Hepatocyte (in vitro differentiated cells): ENCODE measurements around the gene EBNA1BP2. TPM values are rescaled to one million over a fixed set of nuclear protein-coding genes. Genes with fewer than 3 reads are reported as not detected.

Experiments
- DNase-seq: peaks from one replicate; pipeline ENCODE4 v3.0.0-alpha.2; 2016; ENCODE audit warnings: low spot score
- H2AFZ ChIP-seq: fragments of 200-600 bp; sonication (generic); 2 replicates; pipeline ENCODE4 v1.6.0; 2016; ENCODE audit warnings: antibody characterized with exemption, mild to moderate bottlenecking
- H3K27ac ChIP-seq: fragments of 200-600 bp; sonication (generic); 2 replicates; pipeline ENCODE4 v1.5.1; 2016; ENCODE audit warnings: mild to moderate bottlenecking
- H3K27me3 ChIP-seq: fragments of 200-600 bp; sonication (generic); 2 replicates; pipeline ENCODE4 v1.6.1; 2016
- H3K36me3 ChIP-seq: fragments of 200-600 bp; sonication (generic); replicated peaks from 2 replicates; pipeline ENCODE4 v1.5.1; 2016; ENCODE audit warnings: low read depth; ENCODE audit not compliant: insufficient read depth
- H3K4me1 ChIP-seq: fragments of 200-600 bp; sonication (generic); 2 replicates; pipeline ENCODE4 v1.5.1; 2016; ENCODE audit warnings: mild to moderate bottlenecking, moderate library complexity; ENCODE audit not compliant: insufficient read depth
- H3K4me2 ChIP-seq: fragments of 200-600 bp; sonication (generic); 2 replicates; pipeline ENCODE4 v1.6.0; 2016
- H3K4me3 ChIP-seq: fragments of 200-600 bp; sonication (generic); 2 replicates; pipeline ENCODE4 v1.5.1; 2016; ENCODE audit warnings: mild to moderate bottlenecking
- H3K79me2 ChIP-seq: fragments of 200-600 bp; sonication (generic); 2 replicates; pipeline ENCODE4 v1.6.0; 2017; ENCODE audit warnings: mild to moderate bottlenecking
- H3K9me2 ChIP-seq: fragments of 200-600 bp; sonication (generic); replicated peaks from 2 replicates; pipeline ENCODE4 v1.6.0; 2017; ENCODE audit warnings: mild to moderate bottlenecking; ENCODE audit not compliant: insufficient read depth
- H3K9me3 ChIP-seq: fragments of 200-600 bp; sonication (generic); 2 replicates; pipeline ENCODE4 v1.5.1; 2016; ENCODE audit warnings: low read depth, mild to moderate bottlenecking
- H4K20me1 ChIP-seq: fragments of 200-600 bp; sonication (generic); 2 replicates; pipeline ENCODE4 v1.6.0; 2016; ENCODE audit warnings: mild to moderate bottlenecking; ENCODE audit not compliant: insufficient read depth, poor library complexity, severe bottlenecking
- CTCF ChIP-seq: fragments of 200-600 bp; sonication (generic); IDR thresholded peaks from 2 replicates; pipeline ENCODE4 v1.5.1; 2016; ENCODE audit warnings: antibody characterized with exemption, mild to moderate bottlenecking; ENCODE audit not compliant: poor library complexity
- EZH2 ChIP-seq: fragments of 200-600 bp; sonication (generic); IDR thresholded peaks from 2 replicates; pipeline ENCODE4 v1.6.1; 2016; ENCODE audit warnings: antibody characterized with exemption, mild to moderate bottlenecking, borderline replicate concordance
- EZH2phosphoT487 ChIP-seq: fragments of 200-600 bp; sonication (generic); IDR thresholded peaks from one replicate; pipeline ENCODE4 v1.6.1; 2018; ENCODE audit warnings: antibody characterized with exemption, mild to moderate bottlenecking, low read depth, moderate library complexity; ENCODE audit not compliant: unreplicated experiment, severe bottlenecking
- WGBS: methylation state at CpG from one replicate; pipeline ENCODE4 v1.1.6; 2016; ENCODE audit warnings: low lambda C conversion rate; ENCODE audit errors: missing lambda C conversion rate; 5-methylcytosine and 5-hydroxymethylcytosine counted together
- polyA plus RNA-seq: library from polyadenylated mRNA; unstranded; fragments of >200 nt; fragmentation: Nextera tagmentation; extraction: Ambion mirVana; gene quantifications from 2 replicates; pipeline ENCODE4 v1.2.1, GENCODE V29; 2016
- total RNA-seq: library from RNA; depleted of rRNA; stranded (reverse); fragments of >200 nt; gene quantifications from 2 replicates; pipeline ENCODE4 v1.2.3, GENCODE V29; 2014

The EBNA1BP2 gene
- total and polyA plus RNA-seq, 2 experiments from 2014 or later: 65.1 to 73.7 TPM

- H3K36me3 ChIP-seq: no peaks in the 10 kb centered on the region
- H3K79me2 ChIP-seq: no peaks in the 10 kb centered on the region
- peaks cover 6% of the 10 kb centered on the region for H3K9me3 ChIP-seq
- peak overlapping the region; percentile 97 for H3K27ac ChIP-seq
- no peaks in the 10 kb centered on the region for H4K20me1 ChIP-seq
- peak overlapping the region; percentile 51 for H2AFZ ChIP-seq
- no peak overlapping the region for H3K4me3 ChIP-seq
- TF ChIP-seq EZH2: no peak
- no peak for TF ChIP-seq CTCF
- no peak for TF ChIP-seq EZH2phosphoT487
- DNase-seq: peak; percentile 90
- 9% methylated on average over 10 of the region's 10 CpGs for WGBS
- peak overlapping the region; percentile 62 for H3K4me2 ChIP-seq
- no peaks in the 10 kb centered on the region for H3K9me2 ChIP-seq
- peaks cover 25% of the 10 kb centered on the region for H3K4me1 ChIP-seq
- H3K27me3 ChIP-seq: no peaks in the 10 kb centered on the region
These were observed 34.6 kb upstream of the EBNA1BP2 start for GRCh38 chr1:43206600-43207228.

- Histone ChIP-seq H3K9me3 (peaks cover 6% of the 10 kb centered on the region), H3K27ac (peak overlapping the region; percentile 92), H3K4me2 (peak overlapping the region; percentile 62), H3K27me3 (no peaks in the 10 kb centered on the region), H3K4me3 (no peak overlapping the region), H3K9me2 (no peaks in the 10 kb centered on the region), H4K20me1 (no peaks in the 10 kb centered on the region), H3K4me1 (peaks cover 25% of the 10 kb centered on the region), H2AFZ (no peak overlapping the region), H3K36me3 (no peaks in the 10 kb centered on the region), H3K79me2 (no peaks in the 10 kb centered on the region)
- DNase-seq: no peak
- 79% methylated on average over 4 of the region's 4 CpGs for WGBS
- no peak for TF ChIP-seq CTCF
- no peak for TF ChIP-seq EZH2phosphoT487
- TF ChIP-seq EZH2: no peak
These were observed 33.6 kb upstream of the EBNA1BP2 start for GRCh38 chr1:43205671-43206070.

- peaks cover 25% of the 10 kb centered on the region for H3K4me1 ChIP-seq
- H3K9me3 ChIP-seq: peaks cover 6% of the 10 kb centered on the region
- no peaks in the 10 kb centered on the region for H4K20me1 ChIP-seq
- no peak overlapping the region for H3K4me3 ChIP-seq
- WGBS: 89% methylated on average over 1 of the region's 1 CpG
- no peak for TF ChIP-seq CTCF
- TF ChIP-seq EZH2phosphoT487: no peak
- no peak for TF ChIP-seq EZH2
- no peaks in the 10 kb centered on the region for H3K36me3 ChIP-seq
- no peak overlapping the region for H2AFZ ChIP-seq
- H3K27me3 ChIP-seq: no peaks in the 10 kb centered on the region
- H3K4me2 ChIP-seq: no peak overlapping the region
- H3K79me2 ChIP-seq: no peaks in the 10 kb centered on the region
- no peak for DNase-seq
- no peak overlapping the region for H3K27ac ChIP-seq
- H3K9me2 ChIP-seq: no peaks in the 10 kb centered on the region
These were observed 32.3 kb upstream of the EBNA1BP2 start for GRCh38 chr1:43204394-43204793.
